Stomach (tissue), 9 donors: ENCODE results near the gene ZDHHC21. TPM values are rescaled to one million over a fixed set of nuclear protein-coding genes. Genes with fewer than 3 reads are reported as not detected.

Source experiments
- DNase-seq, 2 donors: peaks; one replicate each; pipeline versions ENCODE4 v3.0.0 to v3.0.0-alpha.2; 2013 to 2019
- H3K27ac ChIP-seq, 5 donors: fragments of 200-600 bp in 4 of 5; sonication (generic) in 4 of 5; one replicate each; pipeline ENCODE4 v1.5.1; 2013 to 2019; ENCODE audit warnings: mild to moderate bottlenecking in 1 of 5, moderate library complexity in 1 of 5
- H3K27me3 ChIP-seq, 3 donors: fragments of 200-600 bp; sonication (generic); one replicate each; pipeline ENCODE4 v1.5.1; 2017 to 2019; ENCODE audit warnings: mixed run types in 1 of 3
- H3K36me3 ChIP-seq, 4 donors: fragments of 200-600 bp; sonication (generic); 1 replicate in 3 of 4; 2 replicates in 1 of 4; pipeline ENCODE4 v1.5.1; 2016 to 2019
- H3K4me1 ChIP-seq, 4 donors: fragments of 200-600 bp; sonication (generic); one replicate each; pipeline ENCODE4 v1.5.1; 2016 to 2019
- H3K4me3 ChIP-seq, 4 donors: fragments of 200-600 bp; sonication (generic) in 3 of 4; one replicate each; pipeline ENCODE4 v1.5.1; 2016 to 2019; ENCODE audit warnings: mild to moderate bottlenecking in 1 of 4
- H3K9me3 ChIP-seq, 4 donors: fragments of 200-600 bp; sonication (generic); one replicate each; pipeline ENCODE4 v1.5.1; 2016 to 2019
- EP300 ChIP-seq: sonication (generic); formaldehyde crosslinking; IDR thresholded peaks from one replicate; pipeline ENCODE4 v1.6.1; 2017; ENCODE audit warnings: antibody characterized with exemption
- POLR2A ChIP-seq, 4 donors: fragments of 450-650 bp; IDR thresholded peaks; one replicate each; pipeline ENCODE4 v1.6.1; 2016; ENCODE audit warnings: antibody characterized with exemption in 4 of 4, control low read depth in 2 of 4, mild to moderate bottlenecking in 1 of 4, moderate library complexity in 1 of 4
- POLR2AphosphoS5 ChIP-seq, 3 donors: sonication (generic); formaldehyde crosslinking; IDR thresholded peaks; one replicate each; pipeline ENCODE4 v1.6.1; 2016; ENCODE audit warnings: antibody characterized with exemption in 3 of 3
- WGBS, 5 donors: extraction: QIAGEN DNeasy Blood & Tissue Kit in 3 of 5; methylation state at CpG; one replicate each; pipeline versions ENCODE4 v1.1.5 to v1.1.7; 2013 to 2018; 5-methylcytosine and 5-hydroxymethylcytosine counted together
- intact Hi-C: fragments of 100-400 bp; cut with DNase I; formaldehyde crosslinking; loops from one replicate; pipeline ENCODE4 v1.15.1; 2023; ENCODE audit warnings: low total_unique reads
- polyA plus RNA-seq, 3 donors: library from polyadenylated mRNA; stranded (reverse); fragments of 200-250 nt; gene quantifications; one replicate each; pipeline ENCODE4 v1.2.3, GENCODE V29; 2013
- total RNA-seq, 5 donors: library from RNA; depleted of rRNA; stranded (reverse); fragments of >200 nt; gene quantifications; one replicate each; pipeline versions ENCODE4 v1.1.0 to v1.2.3, GENCODE V29; 2014 to 2016
- TF ChIP-seq, protein P1 (sequence below), 7 experiments: fragments of 450-650 bp in 4 of 7; fragments of 200-600 bp in 3 of 7; sonication (generic) in 3 of 7; IDR thresholded peaks; one replicate each; pipeline ENCODE4 v1.5.1; 2016 to 2019; ENCODE audit warnings: antibody characterized with exemption in 7 of 7, control low read depth in 2 of 7, mild to moderate bottlenecking in 1 of 7
- donor health status: healthy with polysubstance abuse.
- donor health status: Bipolar disorder and iron deficiency.
- donor health status: healthy.

ZDHHC21 gene
- total and polyA plus RNA-seq, 8 donors, result 1.2 to 33.4 (median 4.7) TPM

DNA sequence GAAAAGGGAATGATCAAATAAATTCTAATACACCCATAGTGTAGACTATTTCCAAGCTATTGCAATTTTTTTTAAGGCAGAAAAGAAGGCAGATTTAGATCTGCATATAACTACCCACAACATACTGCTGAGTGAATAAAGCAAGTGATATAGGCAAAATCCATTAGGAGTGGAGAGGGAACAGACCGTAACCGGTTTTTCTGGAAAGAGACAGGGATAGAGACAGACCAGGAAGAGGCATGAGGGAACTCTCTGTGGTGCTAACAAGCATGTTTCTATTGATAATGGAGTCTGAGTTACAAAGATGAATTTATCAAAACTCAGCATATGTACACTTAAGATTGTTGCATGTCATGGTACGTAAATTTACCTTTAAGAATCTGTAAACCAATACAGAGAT is 14.5 kb downstream of the ZDHHC21 start:
- no peak overlapping the region for H3K4me3 ChIP-seq
- intact Hi-C loops, result no loop called here

DNA sequence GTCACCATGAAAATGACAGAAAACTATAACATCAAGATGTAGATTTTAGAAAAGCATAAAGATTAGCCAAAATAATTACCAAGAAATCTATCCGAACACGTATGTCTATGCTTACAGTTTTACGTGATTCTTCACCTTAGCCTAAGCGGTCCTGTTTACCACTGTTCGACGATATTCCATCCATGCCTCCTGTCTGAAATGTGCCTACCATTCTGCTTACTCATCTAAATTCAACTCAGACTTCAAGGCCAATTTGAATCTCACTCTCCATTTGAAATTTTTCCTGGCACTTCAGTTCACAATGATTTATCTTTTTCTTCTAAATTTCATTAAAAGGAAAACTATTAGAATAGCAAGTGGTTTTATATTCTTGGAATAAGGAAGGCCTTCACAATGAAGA is 15.4 kb downstream of the ZDHHC21 start:
- Histone ChIP-seq H3K36me3 (peaks cover 0 to 13% (median under 1%) of the 10 kb centered on the region in 4 donors), H3K27ac (no peak overlapping the region), H3K4me1 (no peaks in the 10 kb centered on the region), H3K27me3 (no peaks in the 10 kb centered on the region), H3K9me3 (no peaks in the 10 kb centered on the region), H3K4me3 (no peak overlapping the region)
- intact Hi-C loops, result no loop called here
- 94 to 99% (median 97%) methylated on average over 6 of the region's 6 CpGs for WGBS, 5 donors
- no peak for TF ChIP-seq EP300
- no peak for TF ChIP-seq POLR2A (IDR thresholded peaks at IDR 0.05)
- TF ChIP-seq, protein P1, sequence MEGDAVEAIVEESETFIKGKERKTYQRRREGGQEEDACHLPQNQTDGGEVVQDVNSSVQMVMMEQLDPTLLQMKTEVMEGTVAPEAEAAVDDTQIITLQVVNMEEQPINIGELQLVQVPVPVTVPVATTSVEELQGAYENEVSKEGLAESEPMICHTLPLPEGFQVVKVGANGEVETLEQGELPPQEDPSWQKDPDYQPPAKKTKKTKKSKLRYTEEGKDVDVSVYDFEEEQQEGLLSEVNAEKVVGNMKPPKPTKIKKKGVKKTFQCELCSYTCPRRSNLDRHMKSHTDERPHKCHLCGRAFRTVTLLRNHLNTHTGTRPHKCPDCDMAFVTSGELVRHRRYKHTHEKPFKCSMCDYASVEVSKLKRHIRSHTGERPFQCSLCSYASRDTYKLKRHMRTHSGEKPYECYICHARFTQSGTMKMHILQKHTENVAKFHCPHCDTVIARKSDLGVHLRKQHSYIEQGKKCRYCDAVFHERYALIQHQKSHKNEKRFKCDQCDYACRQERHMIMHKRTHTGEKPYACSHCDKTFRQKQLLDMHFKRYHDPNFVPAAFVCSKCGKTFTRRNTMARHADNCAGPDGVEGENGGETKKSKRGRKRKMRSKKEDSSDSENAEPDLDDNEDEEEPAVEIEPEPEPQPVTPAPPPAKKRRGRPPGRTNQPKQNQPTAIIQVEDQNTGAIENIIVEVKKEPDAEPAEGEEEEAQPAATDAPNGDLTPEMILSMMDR (IDR thresholded peaks at IDR 0.05), result no peak
- TF ChIP-seq POLR2AphosphoS5 (IDR thresholded peaks at IDR 0.05), result no peak
- no peak for DNase-seq

More for the DNA sequence above, 14.5 kb downstream of the ZDHHC21 start:
- H3K36me3 ChIP-seq, result peaks cover 0 to 13% (median 0%) of the 10 kb centered on the region in 4 donors
- TF ChIP-seq POLR2AphosphoS5 (IDR thresholded peaks at IDR 0.05), result no peak
- TF ChIP-seq, protein P1 (IDR thresholded peaks at IDR 0.05), result no peak
- no peak for TF ChIP-seq POLR2A (IDR thresholded peaks at IDR 0.05)
- TF ChIP-seq EP300, result no peak
- WGBS, 5 donors, result 90 to 96% (median 95%) methylated on average over 3 of the region's 3 CpGs
- H3K27me3 ChIP-seq, result no peaks in the 10 kb centered on the region
- no peak overlapping the region for H3K27ac ChIP-seq
- no peak for DNase-seq
- no peaks in the 10 kb centered on the region for H3K9me3 ChIP-seq
- H3K4me1 ChIP-seq, result no peaks in the 10 kb centered on the region

GRCh38 chr9:14677396-14677795 is 15.8 kb downstream of the ZDHHC21 start:
- no peak for DNase-seq
- Histone ChIP-seq H3K9me3 (no peaks in the 10 kb centered on the region), H3K27me3 (no peaks in the 10 kb centered on the region), H3K36me3 (peaks cover 0 to 14% (median 5%) of the 10 kb centered on the region in 4 donors), H3K4me1 (no peaks in the 10 kb centered on the region), H3K4me3 (no peak overlapping the region), H3K27ac (no peak overlapping the region)
- intact Hi-C loops, result no loop called here
- TF ChIP-seq POLR2AphosphoS5 (IDR thresholded peaks at IDR 0.05), result no peak
- TF ChIP-seq, protein P1 (IDR thresholded peaks at IDR 0.05), result no peak
- no peak for TF ChIP-seq EP300
- no peak for TF ChIP-seq POLR2A (IDR thresholded peaks at IDR 0.05)
- WGBS, 5 donors, result 72 to 92% (median 86%) methylated on average over 2 of the region's 2 CpGs

DNA sequence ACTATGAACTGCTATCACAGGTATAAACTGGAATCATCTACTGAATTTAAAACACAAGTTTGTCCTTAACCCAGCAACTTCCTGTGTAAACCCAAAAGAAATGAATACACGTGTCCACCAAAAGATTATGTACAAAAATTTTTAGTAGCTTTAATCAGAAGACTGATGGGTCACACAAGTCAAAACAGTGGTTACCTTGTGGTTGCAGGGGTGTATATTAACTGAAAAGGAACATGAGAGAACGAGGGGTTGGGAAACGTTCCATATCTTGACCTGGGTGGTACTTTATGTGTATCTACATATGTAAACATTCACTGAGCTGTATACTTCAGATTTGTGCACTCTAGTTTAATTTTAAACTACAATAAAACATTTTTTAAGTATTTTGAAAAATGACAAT is 18.6 kb downstream of the ZDHHC21 start:
- 11 to 30% (median 30%) methylated on average over 3 of the region's 3 CpGs for WGBS, 5 donors
- intact Hi-C loops, result no loop called here
- DNase-seq, result peak in 1 of 2 donors; percentile 2

More for the DNA sequence above, 18.6 kb downstream of the ZDHHC21 start:
- H3K9me3 ChIP-seq, result no peaks in the 10 kb centered on the region
- TF ChIP-seq EP300, result no peak
- TF ChIP-seq POLR2AphosphoS5 (IDR thresholded peaks at IDR 0.05), result no peak
- TF ChIP-seq, protein P1 (IDR thresholded peaks at IDR 0.05), result no peak
- no peak for TF ChIP-seq POLR2A (IDR thresholded peaks at IDR 0.05)
- no peak overlapping the region for H3K27ac ChIP-seq
- H3K4me3 ChIP-seq, result no peak overlapping the region
- H3K36me3 ChIP-seq, result peaks cover 0 to 21% (median 10%) of the 10 kb centered on the region in 4 donors
- H3K27me3 ChIP-seq, result no peaks in the 10 kb centered on the region
- no peaks in the 10 kb centered on the region for H3K4me1 ChIP-seq
